H1 (cell line): ENCODE data around the gene TSPAN4. TPM values are rescaled to one million over a fixed set of nuclear protein-coding genes. Genes with fewer than 3 reads are reported as not detected.

Experiments used
- CTCF ChIA-PET: fragments of 300-600 bp; sonication (Branson Sonifier 250); formaldehyde crosslinking; loops from one replicate; lab custom pipeline; 2021; ENCODE audit not compliant: partially characterized antibody; lab: Charles Lee
- POLR2A ChIA-PET: fragments of 300-600 bp; sonication (Branson Sonifier 250); formaldehyde crosslinking; loops from one replicate; lab custom pipeline; 2021; ENCODE audit warnings: inconsistent platforms; ENCODE audit not compliant: partially characterized antibody; lab: Charles Lee
- DNase-seq, 2 experiments: peaks; one replicate each; pipeline versions ENCODE4 v3.0.0 to v3.0.0-alpha.2; 2010 to 2022; ENCODE audit warnings: low spot score in 2 of 2, low read depth in 1 of 2, mixed read lengths in 1 of 2
- FAIRE-seq: peaks from 2 replicates; lab custom pipeline; 2011; peaks lifted over from hg19 to GRCh38; lab: Jason Lieb, UNC
- H2AFZ ChIP-seq: 2 replicates; pipeline ENCODE4 v1.8.1; 2012; ENCODE audit warnings: low read length, inconsistent platforms
- H2AK5ac ChIP-seq: 2 replicates; pipeline ENCODE4 v1.6.1; 2013; ENCODE audit warnings: low read depth, low read length
- H2BK120ac ChIP-seq: replicated peaks from 2 replicates; pipeline ENCODE3; 2013; ENCODE audit warnings: low read depth, low read length, inconsistent platforms
- H2BK12ac ChIP-seq: 2 replicates; pipeline ENCODE4 v1.6.1; 2013; ENCODE audit warnings: low read depth, low read length
- H2BK15ac ChIP-seq: 2 replicates; pipeline ENCODE4 v1.6.1; 2013; ENCODE audit warnings: low read length
- H2BK20ac ChIP-seq: 2 replicates; pipeline ENCODE4 v1.6.1; 2013; ENCODE audit warnings: low read length
- H2BK5ac ChIP-seq: 2 replicates; pipeline ENCODE4 v1.6.1; 2013; ENCODE audit warnings: low read depth, low read length
- H3K14ac ChIP-seq: 2 replicates; pipeline ENCODE4 v1.6.1; 2013; ENCODE audit warnings: inconsistent platforms; ENCODE audit not compliant: insufficient read length
- H3K18ac ChIP-seq: 2 replicates; pipeline ENCODE4 v1.6.1; 2013; ENCODE audit warnings: low read length; ENCODE audit errors: extremely low read depth
- H3K23ac ChIP-seq: 2 replicates; pipeline ENCODE4 v1.6.1; 2013; ENCODE audit warnings: inconsistent platforms; ENCODE audit not compliant: insufficient read length
- H3K23me2 ChIP-seq: 2 replicates; pipeline ENCODE4 v1.6.1; 2013; ENCODE audit warnings: low read depth, low read length
- H3K27ac ChIP-seq: 2 replicates; pipeline ENCODE4 v1.6.1; 2011; ENCODE audit warnings: low read depth, low read length, inconsistent platforms
- H3K27me3 ChIP-seq, 4 experiments: replicated peaks in 1 of 4; 1 replicate in 1 of 4; 2 replicates in 3 of 4; pipeline versions ENCODE4 v1.6.1 to v1.8.1; 2011 to 2013; ENCODE audit warnings: low read length in 3 of 4, mild to moderate bottlenecking in 3 of 4, inconsistent platforms in 2 of 4, mixed read lengths in 2 of 4, moderate library complexity in 1 of 4; ENCODE audit not compliant: control insufficient read depth in 3 of 4, insufficient read depth in 3 of 4; ENCODE audit errors: extremely low read depth in 1 of 4
- H3K36me3 ChIP-seq, 4 experiments: 2 replicates each; pipeline versions ENCODE4 v1.6.1 to v1.8.1; 2011 to 2013; ENCODE audit warnings: mild to moderate bottlenecking in 4 of 4, low read length in 3 of 4, moderate library complexity in 2 of 4, control low read depth in 1 of 4, inconsistent platforms in 1 of 4; ENCODE audit not compliant: insufficient read depth in 4 of 4, control insufficient read depth in 2 of 4
- H3K4ac ChIP-seq: replicated peaks from 2 replicates; pipeline ENCODE3; 2013; ENCODE audit warnings: low read length, low read depth, mixed read lengths, inconsistent platforms; ENCODE audit not compliant: insufficient read length
- H3K4me1 ChIP-seq, 4 experiments: replicated peaks in 1 of 4; 1 replicate in 1 of 4; 2 replicates in 3 of 4; pipeline versions ENCODE4 v1.6.1 to v1.8.1; 2011 to 2013; ENCODE audit warnings: low read length in 3 of 4, inconsistent platforms in 2 of 4, mixed read lengths in 1 of 4; ENCODE audit not compliant: insufficient read depth in 4 of 4, control insufficient read depth in 3 of 4
- H3K4me2 ChIP-seq, 2 experiments: 2 replicates each; pipeline versions ENCODE4 v1.6.1 to v1.8.1; 2011 to 2013; ENCODE audit warnings: low read depth in 2 of 2, low read length in 2 of 2, control low read depth in 1 of 2, inconsistent platforms in 1 of 2, mild to moderate bottlenecking in 1 of 2; ENCODE audit not compliant: insufficient read depth in 1 of 2
- H3K4me3 ChIP-seq, 4 experiments: fragments of 200-600, 300-600 bp in 1 of 4; sonication (generic), shearing (Covaris generic), sonication (Bioruptor Twin) in 1 of 4; 2 replicates each; pipeline versions ENCODE4 v1.5.1 to v1.8.1; 2011 to 2016; ENCODE audit warnings: low read length in 4 of 4, low read depth in 3 of 4, control low read depth in 2 of 4, inconsistent platforms in 2 of 4, mild to moderate bottlenecking in 2 of 4, mixed read lengths in 1 of 4, moderate library complexity in 1 of 4; ENCODE audit not compliant: insufficient read depth in 2 of 4; ENCODE audit errors: extremely low read depth in 1 of 4
- H3K56ac ChIP-seq: replicated peaks from 2 replicates; pipeline ENCODE3; 2013; ENCODE audit warnings: low read depth, mild to moderate bottlenecking, mixed read lengths, low read length, inconsistent platforms; ENCODE audit not compliant: insufficient read length
- H3K79me1 ChIP-seq: 2 replicates; pipeline ENCODE4 v1.6.1; 2013; ENCODE audit warnings: low read depth, low read length, control low read depth
- H3K79me2 ChIP-seq, 2 experiments: 2 replicates each; pipeline versions ENCODE4 v1.6.1 to v1.8.1; 2012 to 2013; ENCODE audit warnings: low read length in 2 of 2, mild to moderate bottlenecking in 2 of 2, inconsistent platforms in 1 of 2; ENCODE audit not compliant: insufficient read depth in 2 of 2, control insufficient read depth in 1 of 2
- H3K9ac ChIP-seq, 4 experiments: replicated peaks in 1 of 4; 1 replicate in 1 of 4; 2 replicates in 3 of 4; pipeline versions ENCODE4 v1.6.1 to v1.8.1; 2011 to 2013; ENCODE audit warnings: low read depth in 3 of 4, low read length in 3 of 4, control low read depth in 2 of 4, mild to moderate bottlenecking in 2 of 4, moderate library complexity in 2 of 4, inconsistent platforms in 1 of 4; ENCODE audit errors: extremely low read depth in 1 of 4
- H3K9me3 ChIP-seq, 2 experiments: 2 replicates each; pipeline versions ENCODE4 v1.6.1 to v1.8.1; 2012 to 2013; ENCODE audit warnings: mild to moderate bottlenecking in 2 of 2, moderate library complexity in 2 of 2, control low read depth in 1 of 2, inconsistent platforms in 1 of 2, low read depth in 1 of 2, low read length in 1 of 2, mixed read lengths in 1 of 2; ENCODE audit not compliant: insufficient read depth in 2 of 2
- H4K20me1 ChIP-seq, 2 experiments: replicated peaks in 1 of 2; 2 replicates each; pipeline versions ENCODE3 to v1.8.1; 2011 to 2013; ENCODE audit warnings: inconsistent platforms in 2 of 2, low read length in 2 of 2, mild to moderate bottlenecking in 1 of 2; ENCODE audit not compliant: insufficient read depth in 2 of 2, control insufficient read depth in 1 of 2
- H4K5ac ChIP-seq: 2 replicates; pipeline ENCODE4 v1.6.1; 2013; ENCODE audit warnings: low read length, low read depth, mixed read lengths, inconsistent platforms; ENCODE audit not compliant: insufficient read length
- H4K8ac ChIP-seq: 2 replicates; pipeline ENCODE4 v1.8.0; 2013; ENCODE audit warnings: mild to moderate bottlenecking, moderate library complexity, low read length, inconsistent platforms; ENCODE audit not compliant: insufficient read depth; ENCODE audit errors: extremely low read depth
- H4K91ac ChIP-seq: replicated peaks from 2 replicates; pipeline ENCODE3; 2013; ENCODE audit warnings: low read length, mixed read lengths, inconsistent platforms; ENCODE audit not compliant: insufficient read length
- JUN ChIP-seq: IDR thresholded peaks from 2 replicates; pipeline ENCODE4 v1.6.1; 2011; ENCODE audit warnings: low read depth, mild to moderate bottlenecking, improper control_type of control experiment, low read length
- POLR2A ChIP-seq, 2 experiments: IDR thresholded peaks; 1 replicate in 1 of 2; 2 replicates in 1 of 2; pipeline ENCODE4 v1.6.1; 2011; ENCODE audit warnings: low read depth in 2 of 2, low read length in 2 of 2, mild to moderate bottlenecking in 2 of 2; ENCODE audit errors: control extremely low read depth in 1 of 2
- POLR2AphosphoS5 ChIP-seq: IDR thresholded peaks from 2 replicates; pipeline ENCODE4 v1.6.1; 2011; ENCODE audit warnings: low read depth, low read length
- TEAD4 ChIP-seq: IDR thresholded peaks from 2 replicates; pipeline ENCODE4 v1.6.1; 2012; ENCODE audit warnings: low read depth, low read length, inconsistent platforms, mixed read lengths
- WGBS, 2 experiments: shearing (Covaris generic) in 1 of 2; methylation state at CpG; one replicate each; pipeline versions ENCODE4 v1.1.6 to v1.1.7; 2013 to 2015; ENCODE audit warnings: low lambda C conversion rate in 2 of 2, mixed read lengths in 2 of 2, inconsistent platforms in 1 of 2, low coverage in 1 of 2, missing lambda C conversion rate in 1 of 2; ENCODE audit not compliant: insufficient replicate concordance in 2 of 2, insufficient coverage in 1 of 2, insufficient read length in 1 of 2; ENCODE audit errors: extremely low coverage in 1 of 2, missing lambda C conversion rate in 1 of 2; 5-methylcytosine and 5-hydroxymethylcytosine counted together
- polyA plus RNA-seq, 7 experiments: library from polyadenylated mRNA; depleted of rRNA in 3 of 7; stranded (reverse) in 5 of 7; unstranded in 2 of 7; fragments of >200 nt in 5 of 7; fragments of 200-250 nt in 2 of 7; gene quantifications; 1 replicate in 5 of 7; 2 replicates in 1 of 7; 4 replicates in 1 of 7; pipeline versions ENCODE4 v1.2.1 to v1.2.3, GENCODE V29; 2011 to 2013; ENCODE audit warnings: missing spikeins in 2 of 7, mixed read lengths in 2 of 7
- total RNA-seq: library from RNA; stranded (reverse); fragmentation: NEBNext Ultra II Directional; extraction: Animal tissue kit (Norgen Biotek cat#: 25700); gene quantifications from 2 replicates; pipeline ENCODE4 v1.2.1, GENCODE V29; 2021

The TSPAN4 gene
- total and polyA plus RNA-seq, 2 of the 8 experiments (the other 6 are each of a cell fraction or from before 2014, with no cell fraction given) = 74.1 to 145 TPM

- 80% methylated on average over 1 of the region's 14 CpGs; no CpG with 5 or more reads in 1 of the 2 experiments for WGBS, 2 experiments
- FAIRE-seq = no peak
Measured at GRCh38 chr11:866481-866880, 23.8 kb downstream of the TSPAN4 start.

More at GRCh38 chr11:866481-866880, 23.8 kb downstream of the TSPAN4 start:
- no peak overlapping the region; a peak in 1 of 7 replicates for H3K9ac ChIP-seq
- no peak overlapping the region for H3K4me3 ChIP-seq
- H3K79me1 ChIP-seq = no peaks in the 10 kb centered on the region
- H4K91ac ChIP-seq = no peak overlapping the region
- TF ChIP-seq TEAD4 (no peak), JUN (no peak), POLR2A (IDR thresholded peaks at IDR 0.05; ENCODE audit: control extremely low read depth in 1 of 2, low read depth in 2 of 2, low read length in 2 of 2) (peak in 1 of 2 experiments; percentile 49; a peak in 1 of 3 replicates), POLR2AphosphoS5 (peak; percentile 72; the same call in 1 of the 2 replicates)
- H3K23me2 ChIP-seq = no peaks in the 10 kb centered on the region
- H3K4me1 ChIP-seq = peaks cover 0 to 36% (median 29%) of the 10 kb centered on the region in 4 experiments; a peak in 6 of 7 replicates
- no peak overlapping the region for H3K4ac ChIP-seq
- H4K20me1 ChIP-seq = peaks cover 9 to 39% of the 10 kb centered on the region in 2 experiments
- ChIA-PET CTCF (interaction anchor here (0.7 to 6.3 kb wide), 5 partner anchors 10 to 180 kb away, joined by 3 to 35 read pairs (median 4); no protein-coding TSS in a partner anchor), POLR2A (interaction anchor here (1.3 to 4.8 kb wide), 5 partner anchors 8 to 184 kb away, joined by 3 to 24 read pairs (median 5); no protein-coding TSS in a partner anchor)
- H2BK20ac ChIP-seq = no peak overlapping the region
- H2BK12ac ChIP-seq = no peak overlapping the region
- H3K36me3 ChIP-seq = peaks cover 0 to 4% (median 0%) of the 10 kb centered on the region in 4 experiments; a peak in 3 of 8 replicates
- H2BK120ac ChIP-seq = no peak overlapping the region
- no peak overlapping the region for H4K8ac ChIP-seq
- H2AFZ ChIP-seq = no peak overlapping the region
- no peaks in the 10 kb centered on the region for H3K79me2 ChIP-seq
- no peaks in the 10 kb centered on the region for H3K27me3 ChIP-seq
- H3K56ac ChIP-seq = no peak overlapping the region
- H2BK15ac ChIP-seq = no peak overlapping the region
- no peak overlapping the region for H3K27ac ChIP-seq
- no peak overlapping the region for H2BK5ac ChIP-seq
- H3K18ac ChIP-seq = no peak overlapping the region
- no peak overlapping the region for H3K4me2 ChIP-seq
- no peak overlapping the region for H3K14ac ChIP-seq
- no peak overlapping the region for H4K5ac ChIP-seq
- H2AK5ac ChIP-seq = no peak overlapping the region
- DNase-seq = no peak
- H3K9me3 ChIP-seq = no peaks in the 10 kb centered on the region
- no peak overlapping the region for H3K23ac ChIP-seq
